ENCODE measurements around the gene BDKRB2. TPM values are rescaled to one million over a fixed set of nuclear protein-coding genes. Genes with fewer than 3 reads are reported as not detected.

BDKRB2 gene
- total RNA-seq, 1 experiment from 2014 or later: 0.05 TPM

DNA sequence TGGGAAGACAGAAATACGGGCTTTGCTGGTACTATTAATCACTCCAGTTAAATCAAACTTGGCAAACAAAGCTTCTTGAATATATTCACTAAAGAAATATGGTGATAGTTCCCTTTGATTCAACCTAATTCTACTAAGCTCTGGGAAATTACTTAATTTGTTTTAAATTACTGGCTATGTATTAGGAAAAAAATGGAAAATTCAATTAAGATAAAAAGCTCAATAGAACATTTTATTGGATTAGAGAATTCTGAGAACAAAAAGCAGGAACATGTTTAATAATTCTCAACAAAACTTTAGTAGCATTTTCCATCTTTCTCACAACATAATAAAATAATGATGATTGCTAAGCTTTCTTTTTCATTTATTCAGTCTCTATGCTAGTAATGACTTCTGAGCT lies 81.6 kb downstream of the BDKRB2 start:
- DNase-seq (ENCODE audit: low read depth, low spot score) (no peak), ATAC-seq (no peak)
- Histone ChIP-seq H3K4me3 (ENCODE audit: low read depth in 2 of 2, low read length in 2 of 2) (no peak overlapping the region), H3K27ac (ENCODE audit: low read length) (no peak overlapping the region), H3K36me3 (ENCODE audit: control insufficient read depth, insufficient read depth, low read length) (no peaks in the 10 kb centered on the region; the same call in none of the 2 replicates), H3K4me1 (ENCODE audit: control insufficient read depth, insufficient read depth, low read length) (no peaks in the 10 kb centered on the region), H3K27me3 (ENCODE audit: control insufficient read depth, insufficient read depth, low read length) (no peaks in the 10 kb centered on the region), H3K9me3 (ENCODE audit: control insufficient read depth, insufficient read depth, low read depth, low read length) (no peaks in the 10 kb centered on the region)
- BruUV-seq (replicated peaks): no TSS peak
- TF ChIP-seq POLR2AphosphoS5 (IDR thresholded peaks at IDR 0.05; ENCODE audit: low read depth, low read length) (no peak), SIN3A (IDR thresholded peaks at IDR 0.05; ENCODE audit: borderline replicate concordance, insufficient read depth, low read depth, low read length) (no peak), TCF7L2 (IDR thresholded peaks at IDR 0.05; ENCODE audit: low read depth, low read length) (no peak)
- TF ChIP-seq, protein P1, sequence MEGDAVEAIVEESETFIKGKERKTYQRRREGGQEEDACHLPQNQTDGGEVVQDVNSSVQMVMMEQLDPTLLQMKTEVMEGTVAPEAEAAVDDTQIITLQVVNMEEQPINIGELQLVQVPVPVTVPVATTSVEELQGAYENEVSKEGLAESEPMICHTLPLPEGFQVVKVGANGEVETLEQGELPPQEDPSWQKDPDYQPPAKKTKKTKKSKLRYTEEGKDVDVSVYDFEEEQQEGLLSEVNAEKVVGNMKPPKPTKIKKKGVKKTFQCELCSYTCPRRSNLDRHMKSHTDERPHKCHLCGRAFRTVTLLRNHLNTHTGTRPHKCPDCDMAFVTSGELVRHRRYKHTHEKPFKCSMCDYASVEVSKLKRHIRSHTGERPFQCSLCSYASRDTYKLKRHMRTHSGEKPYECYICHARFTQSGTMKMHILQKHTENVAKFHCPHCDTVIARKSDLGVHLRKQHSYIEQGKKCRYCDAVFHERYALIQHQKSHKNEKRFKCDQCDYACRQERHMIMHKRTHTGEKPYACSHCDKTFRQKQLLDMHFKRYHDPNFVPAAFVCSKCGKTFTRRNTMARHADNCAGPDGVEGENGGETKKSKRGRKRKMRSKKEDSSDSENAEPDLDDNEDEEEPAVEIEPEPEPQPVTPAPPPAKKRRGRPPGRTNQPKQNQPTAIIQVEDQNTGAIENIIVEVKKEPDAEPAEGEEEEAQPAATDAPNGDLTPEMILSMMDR (IDR thresholded peaks at IDR 0.05): no peak
- TF ChIP-seq, protein P2, sequence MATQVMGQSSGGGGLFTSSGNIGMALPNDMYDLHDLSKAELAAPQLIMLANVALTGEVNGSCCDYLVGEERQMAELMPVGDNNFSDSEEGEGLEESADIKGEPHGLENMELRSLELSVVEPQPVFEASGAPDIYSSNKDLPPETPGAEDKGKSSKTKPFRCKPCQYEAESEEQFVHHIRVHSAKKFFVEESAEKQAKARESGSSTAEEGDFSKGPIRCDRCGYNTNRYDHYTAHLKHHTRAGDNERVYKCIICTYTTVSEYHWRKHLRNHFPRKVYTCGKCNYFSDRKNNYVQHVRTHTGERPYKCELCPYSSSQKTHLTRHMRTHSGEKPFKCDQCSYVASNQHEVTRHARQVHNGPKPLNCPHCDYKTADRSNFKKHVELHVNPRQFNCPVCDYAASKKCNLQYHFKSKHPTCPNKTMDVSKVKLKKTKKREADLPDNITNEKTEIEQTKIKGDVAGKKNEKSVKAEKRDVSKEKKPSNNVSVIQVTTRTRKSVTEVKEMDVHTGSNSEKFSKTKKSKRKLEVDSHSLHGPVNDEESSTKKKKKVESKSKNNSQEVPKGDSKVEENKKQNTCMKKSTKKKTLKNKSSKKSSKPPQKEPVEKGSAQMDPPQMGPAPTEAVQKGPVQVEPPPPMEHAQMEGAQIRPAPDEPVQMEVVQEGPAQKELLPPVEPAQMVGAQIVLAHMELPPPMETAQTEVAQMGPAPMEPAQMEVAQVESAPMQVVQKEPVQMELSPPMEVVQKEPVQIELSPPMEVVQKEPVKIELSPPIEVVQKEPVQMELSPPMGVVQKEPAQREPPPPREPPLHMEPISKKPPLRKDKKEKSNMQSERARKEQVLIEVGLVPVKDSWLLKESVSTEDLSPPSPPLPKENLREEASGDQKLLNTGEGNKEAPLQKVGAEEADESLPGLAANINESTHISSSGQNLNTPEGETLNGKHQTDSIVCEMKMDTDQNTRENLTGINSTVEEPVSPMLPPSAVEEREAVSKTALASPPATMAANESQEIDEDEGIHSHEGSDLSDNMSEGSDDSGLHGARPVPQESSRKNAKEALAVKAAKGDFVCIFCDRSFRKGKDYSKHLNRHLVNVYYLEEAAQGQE (IDR thresholded peaks at IDR 0.05; ENCODE audit: insufficient read depth in 1 of 2, low read depth in 2 of 2, low read length in 1 of 2): no peak
- ChIA-PET CTCF (no interaction called here), POLR2A (no interaction called here)
- intact Hi-C loops (cut with micrococcal nuclease; ENCODE audit: unreplicated experiment): no loop called here
- in situ Hi-C loops (cut with HindIII; ENCODE audit: low pct_unique_long_range_greater_than_20kb, low sequenced_read_pairs): no loop called here

DNA sequence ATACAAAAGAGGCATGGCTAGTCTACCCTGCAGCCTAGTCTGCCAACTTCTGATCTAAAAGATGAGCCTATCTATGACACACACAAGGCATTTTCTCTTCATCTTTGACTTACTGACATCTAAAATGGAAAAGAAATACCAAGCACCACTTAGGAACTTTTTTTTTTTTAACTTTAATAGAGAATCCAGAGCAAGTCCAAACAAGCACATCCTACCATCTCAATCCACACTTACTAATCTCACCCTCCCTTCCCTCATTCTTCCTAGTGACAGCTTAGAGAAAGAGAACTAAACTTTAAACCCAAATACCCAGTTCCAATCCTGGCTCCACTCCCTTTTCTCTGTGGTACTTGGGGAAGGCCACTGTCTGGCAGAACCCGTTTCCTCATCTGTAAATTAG lies 83.2 kb downstream of the BDKRB2 start:
- H3K36me3 ChIP-seq (ENCODE audit: control insufficient read depth, insufficient read depth, low read length): peaks cover 3% of the 10 kb centered on the region
- no peaks in the 10 kb centered on the region for H3K9me3 ChIP-seq (ENCODE audit: control insufficient read depth, insufficient read depth, low read depth, low read length)
- TF ChIP-seq SIN3A (IDR thresholded peaks at IDR 0.05; ENCODE audit: borderline replicate concordance, insufficient read depth, low read depth, low read length) (no peak), POLR2AphosphoS5 (IDR thresholded peaks at IDR 0.05; ENCODE audit: low read depth, low read length) (no peak), TCF7L2 (IDR thresholded peaks at IDR 0.05; ENCODE audit: low read depth, low read length) (no peak)
- TF ChIP-seq, protein P2 (IDR thresholded peaks at IDR 0.05; ENCODE audit: insufficient read depth in 1 of 2, low read depth in 2 of 2, low read length in 1 of 2): no peak
- TF ChIP-seq, protein P1 (IDR thresholded peaks at IDR 0.05): no peak
- ATAC-seq (no peak), DNase-seq (ENCODE audit: low read depth, low spot score) (no peak)
- no TSS peak for BruUV-seq (replicated peaks)
- in situ Hi-C loops (cut with HindIII; ENCODE audit: low pct_unique_long_range_greater_than_20kb, low sequenced_read_pairs) (no loop called here), intact Hi-C loops (cut with micrococcal nuclease; ENCODE audit: unreplicated experiment) (no loop called here)
- H3K27ac ChIP-seq (ENCODE audit: low read length): no peak overlapping the region
- POLR2A ChIA-PET: interaction anchor here (0.7 kb wide), 1 partner anchor 249 kb away, joined by 9 read pairs; no protein-coding TSS in a partner anchor
- H3K27me3 ChIP-seq (ENCODE audit: control insufficient read depth, insufficient read depth, low read length): no peaks in the 10 kb centered on the region
- H3K4me3 ChIP-seq (ENCODE audit: low read depth in 2 of 2, low read length in 2 of 2): no peak overlapping the region
- CTCF ChIA-PET: no interaction called here
- no peaks in the 10 kb centered on the region for H3K4me1 ChIP-seq (ENCODE audit: control insufficient read depth, insufficient read depth, low read length)

Other genes starting within 250 kb of the BDKRB2 start
- 23.0 TPM for gene C14orf132, start 165.5 kb upstream of the BDKRB2 start, total RNA-seq (2021; ENCODE audit: unreplicated experiment)
- not detected for gene BDKRB1, start 51.4 kb downstream of the BDKRB2 start, total RNA-seq (2021; ENCODE audit: unreplicated experiment)
- gene ATG2B, start 158.5 kb downstream of the BDKRB2 start, total RNA-seq (2021; ENCODE audit: unreplicated experiment): 2.6 TPM
- 11.1 TPM for gene GSKIP, start 158.7 kb downstream of the BDKRB2 start, total RNA-seq (2021; ENCODE audit: unreplicated experiment)
- 0.82 TPM for gene AK7, start 187.3 kb downstream of the BDKRB2 start, total RNA-seq (2021; ENCODE audit: unreplicated experiment)